ENCODE measurements around the gene ZNF891. TPM values are rescaled to one million over a fixed set of nuclear protein-coding genes. Genes with fewer than 3 reads are reported as not detected.

ZNF891 gene
- total RNA-seq = 6.9 TPM

- FAIRE-seq (no peak), DNase-seq (ENCODE audit: low spot score in 2 of 2) (peak; percentile 84 to 87)
Measured at GRCh38 chr12:133130038-133130807, at the start of gene ZNF891, which contains the start of gene ZNF10. TSS of gene ZNF891 (minus strand) at chr12:133130274. CDS start at chr12:133121918, 8,356 bp downstream. TSS of gene ZNF10 (plus strand) at chr12:133130627. CDS start at chr12:133144493, 13,866 bp downstream.

GRCh38 chr12:133174901-133175300 is 44.8 kb upstream of the ZNF891 start:
- DNase-seq (ENCODE audit: low spot score in 2 of 2) = no peak
- FAIRE-seq = no peak

GRCh38 chr12:133172491-133172890 is 42.4 kb upstream of the ZNF891 start:
- no peak for DNase-seq (ENCODE audit: low spot score in 2 of 2)
- FAIRE-seq = no peak

DNA sequence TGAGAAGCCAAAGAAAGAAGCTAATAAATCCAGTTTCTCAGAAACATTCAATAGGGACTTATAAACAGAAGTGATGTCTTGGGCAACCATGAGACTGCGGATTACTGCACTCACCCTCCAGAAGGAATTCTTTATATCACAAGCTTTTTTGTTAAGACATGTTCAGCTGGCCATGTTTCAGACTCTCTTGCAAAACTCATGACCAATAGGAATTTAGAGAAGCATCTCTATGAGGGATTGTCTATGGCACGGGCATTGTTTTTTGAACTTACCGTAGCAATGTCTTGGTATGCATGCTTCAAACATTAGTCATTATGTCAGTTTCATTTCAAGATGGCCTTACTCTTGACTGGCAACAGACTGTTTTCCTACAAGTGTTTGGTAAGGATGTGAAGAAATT is 35.7 kb upstream of the ZNF891 start:
- DNase-seq (ENCODE audit: low spot score in 2 of 2) = no peak
- no peak for FAIRE-seq

GRCh38 chr12:133156125-133156690 is 26.1 kb upstream of the ZNF891 start:
- DNase-seq (ENCODE audit: low spot score in 2 of 2) (no peak), FAIRE-seq (no peak)

DNA sequence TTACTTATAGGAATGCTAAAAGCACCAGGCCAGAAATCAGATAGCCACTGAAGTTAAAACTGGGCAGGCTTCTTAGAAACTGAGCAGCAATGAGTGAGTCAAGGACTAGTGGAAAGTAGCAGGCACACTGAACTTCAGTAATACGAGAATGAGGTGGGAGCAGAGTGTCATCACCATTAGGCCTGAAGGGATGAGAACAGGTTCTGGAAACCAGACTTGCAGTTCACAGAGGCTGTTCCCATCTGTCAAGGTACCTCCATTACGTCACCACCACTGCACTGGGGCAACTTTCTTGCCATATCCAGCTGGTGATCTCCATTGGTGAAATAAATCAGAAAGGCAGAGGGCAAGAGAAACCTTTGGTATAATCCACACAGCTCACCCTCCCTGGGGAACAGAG is 15.9 kb upstream of the ZNF891 start:
- FAIRE-seq = no peak

GRCh38 chr12:133135747-133136146 is 5.7 kb upstream of the ZNF891 start:
- FAIRE-seq (no peak), DNase-seq (ENCODE audit: low spot score in 2 of 2) (no peak)

More for the DNA sequence above, 15.9 kb upstream of the ZNF891 start:
- DNase-seq (ENCODE audit: low spot score in 2 of 2) = no peak

GRCh38 chr12:133130808-133131128 is 694 bp upstream of the ZNF891 start:
- DNase-seq (ENCODE audit: low spot score in 2 of 2) (peak; percentile 4 to 14), FAIRE-seq (no peak)

GRCh38 chr12:133129368-133130037 is 571 bp downstream of the ZNF891 start:
- FAIRE-seq (no peak), DNase-seq (ENCODE audit: low spot score in 2 of 2) (no peak)

- no peak for FAIRE-seq
- DNase-seq (ENCODE audit: low spot score in 2 of 2) = no peak
Measured at GRCh38 chr12:133124674-133125073, 5.4 kb downstream of the ZNF891 start.

DNA sequence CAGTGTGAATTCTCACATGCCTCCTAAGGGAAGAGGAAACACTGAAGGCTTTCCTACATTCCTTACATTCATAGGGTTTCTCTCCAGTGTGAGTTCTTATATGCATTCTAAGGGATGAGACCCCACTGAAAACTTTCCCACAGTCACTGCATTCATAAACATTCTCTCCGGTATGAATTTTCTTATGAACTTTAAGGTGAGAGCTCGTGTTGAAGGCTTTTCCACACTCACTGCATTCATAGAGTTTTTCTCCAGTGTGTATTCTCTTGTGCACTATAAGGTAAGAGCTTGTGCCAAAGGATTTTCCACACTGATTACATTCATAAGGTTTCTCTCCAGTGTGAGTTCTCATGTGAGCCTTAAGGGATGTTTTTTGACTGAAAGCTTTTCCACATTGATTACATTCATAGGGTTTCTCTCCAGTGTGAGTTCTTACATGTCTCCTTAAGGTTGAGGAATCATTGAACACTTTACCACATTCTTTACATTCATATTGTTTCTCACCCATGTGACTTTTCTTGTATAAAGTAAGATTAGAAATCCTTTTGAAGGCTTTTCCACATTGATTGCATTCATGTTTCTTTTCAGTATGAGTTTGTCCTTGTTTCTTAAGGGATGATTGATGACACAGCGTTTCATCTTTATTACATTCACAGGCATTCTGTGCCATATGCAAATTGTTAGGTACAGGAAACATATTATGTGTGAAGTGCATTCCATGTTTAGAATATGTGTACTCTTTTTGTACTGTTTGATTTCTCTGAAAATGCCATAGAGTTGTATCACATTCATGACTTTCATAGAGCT is 9.5 kb downstream of the ZNF891 start:
- no peak for FAIRE-seq

DNA sequence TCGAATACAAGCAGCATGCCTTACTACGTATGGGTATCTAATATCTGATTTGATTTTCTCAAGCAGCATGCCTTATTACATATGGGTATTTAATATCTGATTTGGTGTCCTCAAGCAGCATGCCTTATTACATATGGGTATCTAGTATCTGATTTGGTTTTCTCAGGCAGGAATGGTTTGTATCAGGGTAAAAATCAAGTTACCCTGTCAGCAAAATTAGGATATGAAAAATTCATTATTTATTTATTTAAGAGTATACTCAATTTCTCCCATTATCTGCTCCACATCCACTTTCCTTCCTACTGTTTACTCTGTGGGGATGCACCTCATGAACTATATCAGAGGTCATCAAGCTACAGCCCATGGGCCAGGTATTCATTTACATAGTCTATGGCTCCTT is 21.9 kb downstream of the ZNF891 start:
- FAIRE-seq (no peak), DNase-seq (ENCODE audit: low spot score in 2 of 2) (no peak)

More for the DNA sequence above, 9.5 kb downstream of the ZNF891 start:
- DNase-seq (ENCODE audit: low spot score in 2 of 2) = no peak

DNA sequence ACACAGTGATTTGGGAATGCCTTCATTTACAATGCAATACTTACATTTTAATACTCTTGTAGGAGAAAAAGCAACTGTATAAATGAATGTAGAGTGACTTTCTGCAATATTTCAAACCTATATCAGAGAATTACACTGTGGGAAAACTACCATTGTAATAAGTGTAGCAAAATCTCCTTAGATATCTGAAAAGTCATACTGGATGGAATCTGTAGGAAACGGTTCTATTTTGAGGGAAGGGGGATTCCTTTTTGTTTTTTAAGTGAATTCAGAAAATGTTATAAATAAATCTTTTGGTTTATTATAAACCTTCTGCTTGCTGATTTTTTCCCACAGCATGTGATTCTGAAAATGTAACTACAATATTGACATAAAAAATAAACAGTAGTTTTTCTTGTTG is 23.0 kb downstream of the ZNF891 start:
- FAIRE-seq (no peak), DNase-seq (ENCODE audit: low spot score in 2 of 2) (no peak)

GRCh38 chr12:133106253-133106652 is 23.8 kb downstream of the ZNF891 start:
- FAIRE-seq (no peak), DNase-seq (ENCODE audit: low spot score in 2 of 2) (no peak)

GRCh38 chr12:133105620-133106019 is 24.5 kb downstream of the ZNF891 start:
- FAIRE-seq = no peak

DNA sequence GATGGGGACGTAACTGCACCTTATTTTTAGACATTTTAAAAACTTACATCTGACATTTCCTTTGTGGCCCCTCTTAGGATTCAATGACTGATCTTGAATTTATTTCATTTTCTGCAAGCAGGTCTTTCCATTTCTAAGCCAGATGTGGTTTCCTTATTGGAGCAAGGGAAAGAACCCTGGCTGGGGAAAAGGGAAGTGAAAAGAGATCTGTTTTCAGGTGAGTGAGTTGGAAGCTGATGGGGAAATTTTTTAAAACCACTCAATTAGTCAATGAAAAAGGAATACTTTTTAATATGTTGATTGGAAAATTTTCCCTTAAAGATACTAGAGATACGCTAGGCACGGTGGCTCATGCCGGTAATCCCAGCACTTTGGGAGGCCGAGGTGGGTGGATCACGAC is 46.7 kb downstream of the ZNF891 start:
- DNase-seq (ENCODE audit: low spot score in 2 of 2) (no peak), FAIRE-seq (no peak)

More at GRCh38 chr12:133105620-133106019, 24.5 kb downstream of the ZNF891 start:
- DNase-seq (ENCODE audit: low spot score in 2 of 2) = no peak

DNA sequence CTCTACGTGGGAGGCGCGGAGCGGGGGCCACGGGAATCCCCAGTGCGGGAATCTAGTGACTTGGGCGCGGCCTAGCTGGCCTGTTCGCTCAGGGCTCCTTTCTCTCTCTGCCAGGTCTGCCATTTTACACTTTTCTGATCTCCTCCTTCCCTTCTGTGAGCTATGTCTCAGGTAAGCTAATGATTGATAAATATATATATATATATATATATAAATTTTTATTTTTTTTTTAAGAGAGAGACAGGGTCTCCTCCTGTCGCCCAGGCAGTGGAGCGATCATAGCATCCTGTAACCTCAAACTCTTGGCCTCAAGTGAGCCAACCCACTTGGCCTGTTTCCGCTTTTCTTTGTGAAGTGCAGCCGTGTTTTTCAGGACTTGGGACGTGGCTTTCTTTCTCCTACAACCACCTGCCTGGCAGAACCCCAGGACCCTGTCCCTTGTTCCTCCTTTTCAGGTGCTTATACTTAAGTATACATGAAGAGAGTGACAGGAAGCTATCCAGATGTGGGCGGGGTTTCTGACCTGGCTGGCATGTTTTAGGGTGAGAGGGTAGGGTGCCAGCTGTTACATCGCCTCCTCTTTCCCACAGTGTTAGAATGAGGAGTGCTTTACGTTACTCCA is 48.8 kb downstream of the ZNF891 start:
- no peak for DNase-seq (ENCODE audit: low spot score in 2 of 2)
- FAIRE-seq = no peak

DNA sequence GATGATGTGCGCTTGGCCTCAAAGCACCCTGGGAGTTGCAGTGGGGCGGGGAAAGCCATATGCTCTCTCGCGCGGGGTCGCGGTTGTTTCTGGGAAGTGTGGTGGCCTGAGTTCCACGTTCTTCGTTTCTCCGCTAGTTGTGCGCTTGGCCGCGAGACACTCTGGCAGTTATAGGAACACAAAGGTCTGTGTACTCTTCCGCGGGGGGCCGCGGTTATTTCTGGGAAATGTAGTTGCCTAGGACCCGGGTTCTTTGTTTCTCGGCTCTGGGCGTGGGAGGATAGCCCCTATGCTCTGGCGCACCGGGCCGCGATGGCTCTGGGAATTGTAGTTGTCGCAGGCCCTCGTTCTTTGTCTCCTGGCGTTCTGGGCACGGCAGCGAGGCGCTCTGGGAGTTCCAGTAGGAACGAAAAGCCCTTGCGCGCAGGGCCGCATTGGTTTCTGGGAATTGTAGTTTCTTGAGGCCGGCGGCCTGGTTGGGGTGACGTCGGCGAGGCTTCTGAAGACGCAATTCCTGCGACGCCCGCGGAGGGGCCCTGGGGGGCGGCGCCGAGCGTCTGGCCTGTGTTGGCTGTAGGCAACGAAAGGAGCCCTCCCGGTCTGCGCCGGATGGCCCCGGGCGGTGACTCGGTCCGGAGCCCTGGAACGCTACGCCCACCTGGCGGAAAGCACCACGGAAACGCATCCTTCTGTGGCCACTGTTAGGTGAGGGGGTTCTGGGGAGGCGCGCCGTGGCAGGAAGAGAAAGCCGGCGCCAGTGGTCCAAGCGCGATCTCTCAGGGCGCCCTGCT is 49.5 kb downstream of the ZNF891 start, which contains the start of gene ZNF140:
Gene ZNF140 (plus strand): TSS at position 556 of the 791 bp plus-strand sequence. CDS start 398 bp downstream, outside the sequence.
- DNase-seq (ENCODE audit: low spot score in 2 of 2) = peak; percentile 80 to 83
- FAIRE-seq = no peak

DNA sequence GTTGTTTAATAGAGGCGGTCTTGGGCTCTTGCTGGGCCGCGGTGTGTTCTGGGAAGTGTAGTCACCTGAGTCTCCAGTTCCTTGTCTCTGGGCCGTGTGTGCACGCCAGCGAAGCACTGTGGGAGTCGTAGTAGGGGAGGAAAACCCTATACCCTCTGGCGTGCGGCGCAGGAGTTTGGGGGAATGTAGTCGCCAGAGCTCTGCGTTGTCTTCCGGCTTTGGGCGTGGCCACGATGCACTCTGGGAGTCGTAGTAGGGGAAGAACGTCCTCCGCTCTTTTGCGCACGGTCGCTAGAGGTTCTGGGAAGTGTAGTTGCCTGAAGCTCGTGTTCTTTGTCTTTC is 50.1 kb downstream of the ZNF891 start:
- FAIRE-seq = peak; percentile 19
- peak; percentile 72 to 77 for DNase-seq (ENCODE audit: low spot score in 2 of 2)

Measured in frontal cortex (tissue), 4 donors.